Measurements from ENCODE around the gene FOXN3. TPM values are rescaled to one million over a fixed set of nuclear protein-coding genes. Genes with fewer than 3 reads are reported as not detected.

The FOXN3 gene
- total RNA-seq, 2 experiments from 2014 or later: 70.3 to 72.7 TPM

DNA sequence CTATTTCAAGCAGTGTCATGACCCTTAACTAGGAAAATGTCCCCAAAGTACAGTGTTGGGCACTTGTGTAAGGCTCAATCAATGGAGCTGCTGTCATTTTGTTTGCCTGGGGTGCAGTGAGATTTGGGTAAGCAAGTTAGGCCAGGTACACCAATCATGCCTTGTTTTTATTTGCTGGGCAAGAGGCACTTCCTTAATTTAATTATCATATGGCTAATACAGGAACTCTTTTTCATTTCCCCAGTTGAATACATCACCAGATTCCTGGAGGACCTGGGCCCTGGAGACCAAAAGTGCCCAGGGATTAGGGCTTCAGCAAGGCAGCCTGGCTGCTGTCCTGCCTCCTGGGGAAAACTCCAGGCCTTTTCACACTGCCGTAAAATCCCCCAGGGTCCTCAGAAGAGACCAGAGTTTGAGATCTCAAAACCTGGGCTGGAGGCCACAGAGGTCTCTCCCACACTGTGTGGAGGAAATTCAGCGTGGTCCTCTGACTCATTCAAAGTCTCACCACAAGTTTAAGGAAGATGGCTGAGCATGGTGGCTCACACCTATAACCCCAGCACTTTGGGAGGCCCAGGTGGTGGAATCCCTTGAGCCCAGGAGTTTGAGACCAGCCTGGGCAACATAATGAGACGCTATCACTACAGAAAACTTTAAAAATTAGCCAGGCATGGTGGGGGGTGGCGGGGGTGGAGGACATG lies 28.4 kb upstream of the FOXN3 start:
- peak; percentile 47 for DNase-seq
- H3K36me3 Mint-ChIP-seq (ENCODE audit: low read depth): peaks cover 23% of the 10 kb centered on the region

GRCh38 chr14:89444516-89445125 lies 27.6 kb upstream of the FOXN3 start:
- peaks cover 52% of the 10 kb centered on the region for H3K4me1 Mint-ChIP-seq (ENCODE audit: low read depth)
- H3K4me3 Mint-ChIP-seq: no peak overlapping the region
- POLR2A ChIA-PET: interaction anchor here (0.6 to 1.9 kb wide), 2 partner anchors 14 to 16 kb away, joined by 3 to 8 read pairs; no protein-coding TSS in a partner anchor
- CTCF ChIA-PET: interaction anchor here (0.8 to 2.2 kb wide), 4 partner anchors 14 to 30 kb away, joined by 3 to 5 read pairs (median 3); no protein-coding TSS in a partner anchor
- H3K27me3 Mint-ChIP-seq (ENCODE audit: low read depth): no peaks in the 10 kb centered on the region
- peaks cover 23% of the 10 kb centered on the region for H3K36me3 Mint-ChIP-seq (ENCODE audit: low read depth)
- no peak for DNase-seq
- ATAC-seq: no peak
- no peaks in the 10 kb centered on the region for H3K9me3 Mint-ChIP-seq (ENCODE audit: insufficient read depth)
- H3K27ac Mint-ChIP-seq: peak overlapping the region; percentile 48

More for the DNA sequence above, 28.4 kb upstream of the FOXN3 start:
- no peaks in the 10 kb centered on the region for H3K27me3 Mint-ChIP-seq (ENCODE audit: low read depth)
- H3K4me1 Mint-ChIP-seq (ENCODE audit: low read depth): peaks cover 52% of the 10 kb centered on the region
- POLR2A ChIA-PET: interaction anchor here (0.6 kb wide), 2 partner anchors 16 to 170 kb away, joined by 3 to 4 read pairs; no protein-coding TSS in a partner anchor
- H3K27ac Mint-ChIP-seq: peak overlapping the region; percentile 56
- peak; percentile 70 for ATAC-seq
- no peak overlapping the region for H3K4me3 Mint-ChIP-seq
- CTCF ChIA-PET: interaction anchor here (1.2 to 2.2 kb wide), 2 partner anchors 14 to 21 kb away, joined by 3 to 5 read pairs; no protein-coding TSS in a partner anchor
- H3K9me3 Mint-ChIP-seq (ENCODE audit: insufficient read depth): no peaks in the 10 kb centered on the region

GRCh38 chr14:89444044-89444443 lies 27.0 kb upstream of the FOXN3 start:
- H3K4me3 Mint-ChIP-seq: no peak overlapping the region
- H3K4me1 Mint-ChIP-seq (ENCODE audit: low read depth): peaks cover 49% of the 10 kb centered on the region
- H3K36me3 Mint-ChIP-seq (ENCODE audit: low read depth): peaks cover 23% of the 10 kb centered on the region
- H3K9me3 Mint-ChIP-seq (ENCODE audit: insufficient read depth): no peaks in the 10 kb centered on the region
- H3K27me3 Mint-ChIP-seq (ENCODE audit: low read depth): no peaks in the 10 kb centered on the region
- peak overlapping the region; percentile 64 for H3K27ac Mint-ChIP-seq
- POLR2A ChIA-PET: interaction anchor here (1.9 kb wide), 1 partner anchor 14 kb away, joined by 8 read pairs; no protein-coding TSS in a partner anchor
- DNase-seq: peak; percentile 37
- no peak for ATAC-seq
- CTCF ChIA-PET: interaction anchor here (0.8 to 2.2 kb wide), 6 partner anchors 13 to 323 kb away, joined by 3 to 6 read pairs (median 3); no protein-coding TSS in a partner anchor

DNA sequence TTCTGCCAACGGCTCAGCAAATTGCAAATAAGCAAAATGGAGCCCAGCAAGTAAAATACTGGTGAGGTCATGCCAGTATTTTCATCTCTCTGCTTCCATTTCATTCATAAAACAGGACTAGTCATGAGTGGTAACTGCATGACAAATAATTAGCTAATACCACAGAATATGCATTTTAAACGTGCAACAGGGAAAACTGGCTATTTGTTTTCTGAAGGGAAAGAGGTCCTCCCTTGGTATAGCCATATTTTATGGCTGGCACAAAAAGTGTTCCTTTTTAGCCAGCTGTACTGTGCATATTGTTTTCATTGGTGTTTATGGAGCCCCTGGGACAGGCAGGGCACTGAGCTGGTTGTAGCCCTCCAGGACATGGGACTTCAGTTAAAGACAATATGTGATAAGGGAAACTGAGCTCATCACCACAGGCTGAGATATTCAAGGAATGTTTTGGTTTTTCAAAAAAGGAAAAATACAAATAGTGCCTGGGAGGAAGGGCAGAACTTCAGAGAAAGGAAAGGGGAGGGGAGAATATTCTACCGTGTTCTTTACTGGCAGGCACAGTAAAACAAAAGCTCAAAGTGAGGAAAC lies 26.1 kb upstream of the FOXN3 start:
- CTCF ChIA-PET: interaction anchor here (1.4 to 2.2 kb wide), 3 partner anchors 12 to 324 kb away, joined by 3 to 6 read pairs (median 5); no protein-coding TSS in a partner anchor
- no peak for ATAC-seq
- H3K4me3 Mint-ChIP-seq: peak overlapping the region; percentile 10

DNA sequence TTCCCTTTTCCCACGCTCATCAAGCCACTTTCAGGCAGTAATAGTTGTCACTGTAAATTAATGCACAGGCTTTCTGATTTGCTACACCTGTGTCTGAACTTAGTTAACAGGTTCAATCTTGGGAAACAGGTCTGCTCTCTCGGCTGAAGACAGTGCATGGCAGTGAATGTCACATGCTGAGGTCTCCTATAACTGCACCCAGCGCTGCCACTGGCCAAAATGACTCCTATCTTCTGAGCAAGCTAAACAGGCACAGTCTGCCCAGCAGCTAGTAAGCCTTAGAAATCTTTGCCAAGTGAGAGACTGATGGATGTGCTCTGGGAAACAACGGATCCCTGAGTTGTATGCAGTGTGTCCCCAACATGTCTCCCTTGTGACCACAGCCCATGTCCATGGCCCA lies 25.2 kb upstream of the FOXN3 start:
- ChIA-PET POLR2A (no interaction called here), CTCF (no interaction called here)
- Mint-ChIP-seq H3K4me1 (ENCODE audit: low read depth) (peaks cover 37% of the 10 kb centered on the region), H3K4me3 (no peak overlapping the region), H3K27ac (peak overlapping the region; percentile 36), H3K36me3 (ENCODE audit: low read depth) (peaks cover 22% of the 10 kb centered on the region), H3K9me3 (ENCODE audit: insufficient read depth) (no peaks in the 10 kb centered on the region), H3K27me3 (ENCODE audit: low read depth) (no peaks in the 10 kb centered on the region)
- ATAC-seq (no peak), DNase-seq (no peak)

More for the DNA sequence above, 26.1 kb upstream of the FOXN3 start:
- peaks cover 46% of the 10 kb centered on the region for H3K4me1 Mint-ChIP-seq (ENCODE audit: low read depth)
- H3K27me3 Mint-ChIP-seq (ENCODE audit: low read depth): no peaks in the 10 kb centered on the region
- POLR2A ChIA-PET: interaction anchor here (1.9 kb wide), 1 partner anchor 13 kb away, joined by 8 read pairs; no protein-coding TSS in a partner anchor
- no peak for DNase-seq
- H3K27ac Mint-ChIP-seq: peak overlapping the region; percentile 85
- peaks cover 23% of the 10 kb centered on the region for H3K36me3 Mint-ChIP-seq (ENCODE audit: low read depth)
- H3K9me3 Mint-ChIP-seq (ENCODE audit: insufficient read depth): no peaks in the 10 kb centered on the region

- Mint-ChIP-seq H3K36me3 (ENCODE audit: low read depth) (peaks cover 20% of the 10 kb centered on the region), H3K27ac (no peak overlapping the region), H3K4me1 (ENCODE audit: low read depth) (peaks cover 32% of the 10 kb centered on the region), H3K4me3 (no peak overlapping the region), H3K9me3 (ENCODE audit: insufficient read depth) (no peaks in the 10 kb centered on the region), H3K27me3 (ENCODE audit: low read depth) (no peaks in the 10 kb centered on the region)
- ATAC-seq: no peak
- CTCF ChIA-PET: no interaction called here
- no peak for DNase-seq
- POLR2A ChIA-PET: no interaction called here
Observed at GRCh38 chr14:89440986-89441909, 24.2 kb upstream of the FOXN3 start.

DNA sequence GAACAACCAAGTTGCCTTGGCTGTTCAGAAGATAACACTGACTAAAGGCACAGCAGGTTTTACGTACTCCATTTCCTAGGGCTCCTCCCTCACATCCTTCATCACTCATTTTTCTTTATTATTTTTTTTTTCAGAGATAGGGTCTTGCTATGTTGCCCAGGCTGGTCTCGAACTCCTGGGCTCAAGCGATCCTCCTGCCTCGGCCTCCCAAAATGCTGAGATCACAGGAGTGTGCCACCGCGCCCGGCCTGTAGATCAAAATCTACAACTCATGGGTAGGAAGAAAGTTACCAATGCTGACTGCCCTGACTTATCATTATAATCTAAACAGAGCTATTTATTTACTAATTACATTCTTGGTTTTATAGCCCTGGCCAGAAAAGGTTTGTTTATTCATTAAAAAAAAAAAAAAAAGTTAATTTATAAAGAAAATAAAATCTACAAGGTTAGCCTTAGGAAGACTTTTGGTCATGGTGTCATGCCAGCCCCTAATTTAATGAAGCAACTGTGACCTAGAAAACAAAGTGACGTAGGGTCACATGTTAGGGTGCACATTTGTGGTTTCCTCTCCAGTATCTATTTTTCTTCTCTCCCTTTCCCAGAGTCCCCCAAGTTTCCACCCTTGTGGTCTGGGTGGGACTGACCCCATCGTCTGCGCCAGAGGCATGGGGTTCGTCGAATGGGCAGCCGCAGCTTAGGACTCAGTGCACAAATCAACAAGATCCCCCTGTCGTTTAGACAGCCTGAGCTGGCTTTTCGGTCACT lies 19.0 kb upstream of the FOXN3 start:
- POLR2A ChIA-PET: no interaction called here
- no peak overlapping the region for H3K4me3 Mint-ChIP-seq
- no peaks in the 10 kb centered on the region for H3K27me3 Mint-ChIP-seq (ENCODE audit: low read depth)
- no peak for ATAC-seq
- CTCF ChIA-PET: no interaction called here
- DNase-seq: no peak
- H3K36me3 Mint-ChIP-seq (ENCODE audit: low read depth): peaks cover 9% of the 10 kb centered on the region
- H3K27ac Mint-ChIP-seq: no peak overlapping the region
- H3K9me3 Mint-ChIP-seq (ENCODE audit: insufficient read depth): no peaks in the 10 kb centered on the region
- peaks cover 29% of the 10 kb centered on the region for H3K4me1 Mint-ChIP-seq (ENCODE audit: low read depth)

DNA sequence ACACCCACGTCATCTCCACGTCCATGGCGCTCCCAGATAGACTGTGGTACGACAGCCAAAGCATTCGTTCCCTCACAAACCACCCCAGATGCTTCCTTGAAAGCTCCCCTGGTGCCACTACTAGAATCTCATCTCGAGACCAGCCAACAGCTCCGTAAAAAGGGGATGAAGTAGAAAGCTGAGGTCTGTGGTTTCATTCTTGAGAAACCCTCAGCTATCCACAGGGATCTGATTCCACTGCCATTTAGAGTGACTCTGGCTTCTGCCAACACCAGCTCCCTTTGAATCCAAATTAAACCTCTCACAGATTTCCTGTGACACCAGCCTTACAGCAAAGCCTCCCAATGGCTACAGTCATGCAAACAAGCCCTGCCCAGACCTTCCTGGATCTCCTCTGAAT lies 18.5 kb upstream of the FOXN3 start:
- Mint-ChIP-seq H3K27me3 (ENCODE audit: low read depth) (no peaks in the 10 kb centered on the region), H3K4me3 (no peak overlapping the region), H3K27ac (no peak overlapping the region), H3K36me3 (ENCODE audit: low read depth) (peaks cover 9% of the 10 kb centered on the region), H3K9me3 (ENCODE audit: insufficient read depth) (no peaks in the 10 kb centered on the region), H3K4me1 (ENCODE audit: low read depth) (peaks cover 34% of the 10 kb centered on the region)
- DNase-seq: no peak
- ChIA-PET CTCF (no interaction called here), POLR2A (interaction anchor here (1.4 kb wide), 1 partner anchor 74 kb away, joined by 3 read pairs; no protein-coding TSS in a partner anchor)
- no peak for ATAC-seq

DNA sequence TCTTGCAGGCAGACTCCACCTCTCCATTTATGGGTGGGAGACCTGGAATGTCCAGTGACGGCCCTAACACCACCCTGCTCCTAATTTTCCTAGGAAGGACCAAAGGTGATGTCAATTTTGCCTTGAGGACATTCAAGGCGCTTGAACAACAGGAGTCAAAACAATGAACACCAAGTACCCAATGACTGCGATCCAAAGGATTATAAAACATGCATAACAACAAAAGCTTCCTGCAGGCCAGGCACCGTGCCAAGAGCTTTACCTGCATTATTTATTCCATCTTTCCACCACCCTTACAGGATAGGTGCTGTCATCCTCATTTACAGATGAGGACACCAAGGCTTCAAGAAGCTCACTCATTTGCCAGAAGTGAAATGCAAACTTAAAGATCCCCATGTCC lies 15.2 kb upstream of the FOXN3 start:
- H3K9me3 Mint-ChIP-seq (ENCODE audit: insufficient read depth): no peaks in the 10 kb centered on the region
- peaks cover 65% of the 10 kb centered on the region for H3K4me1 Mint-ChIP-seq (ENCODE audit: low read depth)
- ChIA-PET CTCF (no interaction called here), POLR2A (interaction anchor here (1.1 kb wide), 1 partner anchor 237 kb away, joined by 4 read pairs; no protein-coding TSS in a partner anchor)
- no peaks in the 10 kb centered on the region for H3K27me3 Mint-ChIP-seq (ENCODE audit: low read depth)
- DNase-seq (no peak), ATAC-seq (no peak)
- peak overlapping the region; percentile 46 for H3K27ac Mint-ChIP-seq
- H3K36me3 Mint-ChIP-seq (ENCODE audit: low read depth): peaks cover 7% of the 10 kb centered on the region
- H3K4me3 Mint-ChIP-seq: no peak overlapping the region

- ATAC-seq (peak; percentile 74), DNase-seq (peak; percentile 61)
- no peaks in the 10 kb centered on the region for H3K27me3 Mint-ChIP-seq (ENCODE audit: low read depth)
- ChIA-PET CTCF (interaction anchor here (0.8 to 2.1 kb wide), 11 partner anchors 13 to 390 kb away, joined by 3 to 7 read pairs (median 4); no protein-coding TSS in a partner anchor), POLR2A (interaction anchor here (0.6 to 3.4 kb wide), 13 partner anchors 12 to 311 kb away, joined by 3 to 29 read pairs (median 5); no protein-coding TSS in a partner anchor)
- peaks cover 75% of the 10 kb centered on the region for H3K4me1 Mint-ChIP-seq (ENCODE audit: low read depth)
- no peaks in the 10 kb centered on the region for H3K9me3 Mint-ChIP-seq (ENCODE audit: insufficient read depth)
- H3K36me3 Mint-ChIP-seq (ENCODE audit: low read depth): peaks cover 10% of the 10 kb centered on the region
- H3K27ac Mint-ChIP-seq: peak overlapping the region; percentile 95
- peak overlapping the region; percentile 70 for H3K4me3 Mint-ChIP-seq
Observed at GRCh38 chr14:89430391-89431236, 13.6 kb upstream of the FOXN3 start.
